ENCODE results near the gene CD207. TPM values are rescaled to one million over a fixed set of nuclear protein-coding genes. Genes with fewer than 3 reads are reported as not detected.
"Not testable (repeated sequence)": the region's sequence is repeated elsewhere in the genome, so short reads cannot be mapped to it uniquely, and the experiment has no call there.

CD207 gene
- total RNA-seq, 1 donor from 2014 or later, result 0.52 TPM

DNA sequence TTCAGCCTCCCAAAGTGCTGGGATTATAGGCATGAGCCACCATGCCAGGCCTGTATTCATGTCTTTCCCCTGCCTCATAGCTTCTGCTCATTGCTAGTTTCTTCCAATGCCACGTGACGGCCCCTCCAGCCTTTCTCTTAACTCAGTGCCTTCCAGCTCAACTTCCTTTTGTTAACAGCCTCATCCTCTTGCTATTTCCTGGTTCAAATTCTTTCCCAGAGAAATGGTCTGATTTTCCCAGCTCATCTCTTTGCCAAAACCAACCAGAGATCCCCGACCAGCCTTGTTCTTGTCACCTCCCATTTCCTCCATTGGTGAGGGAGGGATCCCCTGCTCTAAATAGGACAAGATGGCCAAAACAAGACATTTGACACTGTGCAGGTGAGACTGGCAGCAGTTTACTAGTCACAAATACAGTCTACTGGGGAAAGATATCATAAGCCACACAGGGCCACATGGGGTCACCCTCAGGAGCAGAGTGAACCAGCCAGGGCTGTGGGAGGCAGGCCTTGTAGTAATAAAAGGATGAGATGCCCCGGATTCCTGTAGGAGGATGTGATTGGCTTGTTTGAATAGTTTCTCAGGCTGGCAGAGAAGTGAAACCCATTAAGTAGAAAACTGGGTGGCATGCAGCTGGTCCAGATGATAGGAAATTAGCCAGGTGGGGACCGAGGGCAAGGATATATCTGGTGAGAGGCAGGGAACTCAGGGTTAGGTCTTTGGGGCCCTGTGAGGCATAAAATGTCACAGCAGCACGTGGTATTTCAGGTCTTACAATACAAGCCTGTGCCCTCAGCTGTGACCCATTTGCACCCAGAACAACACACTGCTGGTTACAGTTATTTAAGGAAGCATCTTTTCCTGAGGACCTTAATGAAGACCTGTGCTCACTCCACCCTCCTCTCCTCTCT is 6.4 kb downstream of the CD207 start:
- DNase-seq (ENCODE audit: low spot score), result no peak

DNA sequence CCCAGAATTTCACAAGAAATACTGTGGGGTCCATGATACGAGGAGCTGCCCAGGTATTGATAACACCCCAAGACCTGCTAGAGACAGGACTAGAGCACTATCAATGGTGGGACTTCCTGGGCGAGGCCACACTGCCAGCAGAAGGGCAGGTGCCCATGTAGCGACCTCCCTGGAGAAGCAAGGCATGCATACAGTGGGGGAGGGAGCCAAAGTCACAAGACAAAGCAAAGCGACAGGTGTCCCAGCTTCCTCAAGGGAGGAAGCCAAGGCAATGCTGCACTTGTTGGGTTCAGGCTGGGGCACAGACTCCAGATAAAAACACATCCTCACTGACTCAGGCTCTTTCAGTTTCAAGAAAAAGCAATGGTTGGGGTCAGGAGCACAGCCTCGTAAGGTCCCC is 7.5 kb downstream of the CD207 start:
- no peak for DNase-seq (ENCODE audit: low spot score)

GRCh38 chr2:70827388-70827787 is 8.2 kb downstream of the CD207 start:
- DNase-seq (ENCODE audit: low spot score), result no peak

- DNase-seq (ENCODE audit: low spot score), result no peak
These were observed 8.8 kb downstream of the CD207 start for GRCh38 chr2:70826696-70827350.

DNA sequence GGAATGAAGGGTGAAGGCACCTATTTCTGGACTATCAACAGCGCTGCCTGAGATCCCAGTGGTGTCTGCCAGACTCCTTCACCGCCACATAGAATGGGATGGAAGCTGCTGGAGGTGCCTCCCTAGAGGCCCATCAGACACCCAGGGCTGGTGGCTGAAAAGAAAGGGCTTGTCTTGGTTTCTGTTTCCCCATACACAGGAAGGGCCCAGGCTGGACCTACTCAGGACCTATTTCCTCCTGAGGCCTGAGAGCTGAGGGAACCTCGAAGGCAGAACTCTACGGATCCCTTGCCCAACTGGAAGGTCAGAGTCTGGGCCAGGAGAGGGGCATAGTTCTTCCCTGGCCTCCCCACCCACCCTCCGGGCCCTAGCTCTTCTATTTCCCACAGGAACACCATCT is 12.4 kb downstream of the CD207 start:
- DNase-seq (ENCODE audit: low spot score), result no peak

DNA sequence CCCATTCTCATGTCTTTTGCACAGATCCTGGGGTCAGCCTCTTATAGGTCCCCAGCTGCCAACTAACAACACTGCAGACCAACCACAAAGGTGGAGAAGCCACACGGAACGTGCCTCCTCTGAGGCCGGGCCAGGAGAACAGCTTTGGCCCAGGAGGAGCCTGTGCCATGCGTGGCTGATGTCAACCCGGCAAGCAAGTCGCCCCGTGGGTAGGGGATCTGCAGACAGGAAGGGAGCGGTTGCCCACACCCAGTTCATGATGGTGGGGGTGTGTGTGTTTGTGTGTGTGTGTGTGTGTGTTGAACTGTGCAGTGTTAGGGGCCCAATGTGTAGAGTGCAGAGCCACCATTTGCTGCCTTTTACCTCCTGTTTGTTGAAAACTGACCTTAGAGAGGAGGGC is 12.8 kb downstream of the CD207 start:
- no peak for DNase-seq (ENCODE audit: low spot score)

DNA sequence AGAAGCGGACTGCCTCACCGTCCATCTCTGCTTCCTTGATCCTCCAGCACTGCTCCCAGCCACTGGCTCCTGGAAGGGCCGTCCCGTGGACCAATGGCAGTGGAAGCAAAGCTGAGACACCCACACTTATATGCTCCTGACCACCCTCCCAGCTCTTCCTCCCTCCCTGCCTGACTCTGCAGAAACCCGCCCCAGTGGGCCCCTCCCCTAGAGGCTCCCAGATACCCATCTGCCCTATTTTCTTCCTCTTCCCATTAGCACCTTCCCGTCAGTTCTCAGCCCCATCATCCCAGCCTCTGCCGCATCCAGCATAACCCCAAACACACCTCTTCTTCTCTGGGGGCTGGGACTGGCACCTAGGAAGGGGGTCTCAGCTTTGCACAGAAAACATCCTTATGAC is 15.1 kb downstream of the CD207 start, which contains the start of gene CLEC4F:
TSS of gene CLEC4F (minus strand) at position 101 of the 400 bp plus-strand sequence. CDS start at position 25, 76 bp downstream.
- DNase-seq (ENCODE audit: low spot score), result no peak

DNA sequence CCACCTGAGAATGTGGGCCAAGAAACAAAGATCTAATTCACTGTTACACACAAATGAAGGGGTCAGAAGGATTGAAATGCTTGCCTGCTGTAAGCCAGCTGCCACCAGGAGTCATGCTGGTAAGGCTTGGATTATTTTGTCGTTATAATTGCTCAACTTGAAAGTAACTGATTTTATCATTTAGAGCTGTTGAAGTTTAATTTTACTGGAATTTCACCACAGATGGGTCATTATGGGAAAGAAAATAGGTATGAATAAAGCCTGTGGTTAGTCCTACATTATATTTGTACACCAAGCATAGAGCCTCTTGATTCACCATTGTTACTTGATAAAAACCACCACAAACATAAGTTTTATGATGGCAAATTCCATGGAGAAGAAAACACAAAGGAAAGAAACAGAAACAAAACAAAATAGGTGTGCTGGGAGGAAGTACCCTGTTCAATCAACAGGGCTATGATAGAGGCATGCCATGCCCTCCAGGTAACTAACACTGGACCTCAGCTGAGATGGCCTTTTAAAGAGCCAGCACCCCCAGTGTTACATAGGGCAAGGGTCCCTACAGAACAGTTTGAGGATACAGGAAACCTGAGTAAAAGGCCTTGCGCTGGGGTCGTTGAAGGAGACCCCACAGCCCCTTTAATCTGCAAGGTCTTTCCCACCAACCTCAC is 18.2 kb downstream of the CD207 start:
- no peak for DNase-seq (ENCODE audit: low spot score)

- no peak for DNase-seq (ENCODE audit: low spot score)
These were observed 18.9 kb downstream of the CD207 start for GRCh38 chr2:70816726-70817125.

DNA sequence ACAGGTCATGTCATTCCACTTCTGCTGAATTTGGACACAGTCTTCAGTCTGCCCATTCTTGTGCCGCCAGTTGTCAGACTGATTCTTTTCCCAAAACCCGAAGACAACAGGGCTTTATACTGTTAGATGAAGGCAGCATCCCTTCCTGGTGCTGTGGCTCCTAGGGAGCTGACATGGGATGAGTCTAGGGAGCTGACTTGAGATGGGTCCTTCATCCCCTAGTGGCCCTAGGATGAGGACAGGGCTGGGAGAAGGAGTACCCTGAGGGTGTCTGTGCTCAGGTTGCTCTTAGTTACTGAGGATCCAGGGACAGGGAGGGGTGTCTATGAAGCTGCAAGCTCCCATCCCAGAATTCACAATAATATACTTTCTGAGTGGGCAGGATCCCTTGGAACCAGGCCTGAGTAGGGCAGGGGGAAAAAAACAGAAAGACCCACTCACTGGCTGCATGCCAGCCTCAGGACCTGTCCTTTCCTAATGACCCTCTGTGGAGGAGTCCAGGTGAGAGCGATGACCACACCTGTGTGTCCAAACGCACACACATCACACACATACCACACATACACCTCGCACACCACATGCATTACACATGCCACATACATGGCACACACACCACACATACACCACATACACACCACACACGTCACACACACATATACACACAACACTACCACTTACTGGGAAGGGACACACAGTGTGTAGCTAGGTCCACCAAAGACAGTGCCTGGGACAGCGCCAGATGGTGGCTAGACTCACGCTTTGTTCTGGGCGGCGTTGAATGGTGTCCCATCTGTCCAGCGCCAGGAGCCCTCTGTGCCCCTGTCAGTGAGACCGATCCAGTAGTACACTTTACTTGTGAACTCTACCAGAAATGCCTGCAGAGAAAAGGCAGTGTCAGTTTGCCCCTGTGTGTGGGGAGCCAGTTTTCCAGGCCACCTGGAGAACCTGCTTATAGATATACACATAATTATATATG is 26.3 kb downstream of the CD207 start:
- DNase-seq (ENCODE audit: low spot score), result no peak

DNA sequence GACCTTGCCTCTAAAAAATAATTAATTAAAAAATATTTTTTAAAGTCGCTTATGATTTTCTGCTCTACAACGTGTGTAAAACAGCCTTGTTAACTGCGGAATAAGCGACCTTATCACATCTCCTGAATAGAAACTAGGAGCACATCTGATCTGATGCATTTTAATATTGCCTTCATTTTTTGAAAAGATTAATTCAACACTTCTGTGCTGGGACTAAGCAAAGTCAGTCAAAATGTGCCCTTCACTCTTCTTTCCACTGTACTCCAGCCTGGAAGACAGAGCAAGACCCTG is 27.8 kb downstream of the CD207 start:
- DNase-seq (ENCODE audit: low spot score), result no peak

DNA sequence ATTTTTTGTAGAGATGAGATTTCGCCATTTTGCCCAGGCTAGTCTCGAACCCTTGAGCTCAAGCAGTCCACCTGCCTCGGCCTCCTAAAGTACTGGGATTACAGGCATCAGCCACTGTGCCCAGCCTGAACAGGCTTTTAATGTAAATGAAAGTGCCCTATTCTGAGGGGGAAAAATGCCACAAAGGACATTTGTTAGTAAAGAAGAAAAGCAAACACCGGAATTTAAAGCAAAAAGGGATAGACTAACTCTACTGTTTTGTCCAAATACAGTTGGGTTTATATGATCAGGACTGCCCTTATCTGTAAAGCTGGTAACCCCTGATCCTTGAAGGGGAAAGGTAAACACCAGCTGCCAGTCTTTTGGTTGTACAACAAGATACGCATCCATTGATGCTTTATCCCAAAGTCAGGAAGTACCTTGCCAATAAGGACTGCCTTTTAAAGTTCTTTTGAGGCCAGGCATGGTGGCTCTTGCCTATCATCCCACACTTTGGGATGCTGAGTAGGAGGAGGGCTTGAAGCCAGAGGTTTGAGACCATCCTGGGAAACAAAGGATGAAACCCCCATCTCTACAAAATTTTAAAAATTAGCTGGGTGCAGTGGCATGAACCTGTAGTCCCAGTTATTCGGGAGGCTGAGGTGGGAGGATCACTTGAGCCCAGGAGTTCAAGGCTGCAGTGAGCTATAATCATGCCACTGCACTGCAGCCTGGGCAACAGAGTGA is 28.4 kb downstream of the CD207 start:
- DNase-seq (ENCODE audit: low spot score), result no peak

DNA sequence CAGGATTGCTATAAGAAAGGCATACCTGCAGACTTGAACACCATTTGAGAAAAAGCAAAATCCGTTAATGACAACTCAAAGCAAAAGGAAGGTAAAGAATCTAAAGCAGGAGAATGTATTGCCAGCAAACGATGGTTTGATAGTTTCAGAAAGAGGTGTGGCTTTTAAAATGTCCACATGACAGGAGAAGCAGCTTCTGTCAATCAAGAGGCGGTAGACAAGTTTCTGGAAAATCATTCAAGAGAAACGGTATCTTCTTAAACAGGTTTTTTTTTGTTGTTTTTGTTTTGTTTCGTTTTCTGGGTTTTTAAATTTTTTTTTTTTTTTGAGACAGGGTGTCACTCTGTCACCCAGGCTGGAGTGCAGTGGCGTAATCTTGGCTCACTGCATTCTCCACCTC is 29.0 kb downstream of the CD207 start:
- DNase-seq (ENCODE audit: low spot score), result no peak

DNA sequence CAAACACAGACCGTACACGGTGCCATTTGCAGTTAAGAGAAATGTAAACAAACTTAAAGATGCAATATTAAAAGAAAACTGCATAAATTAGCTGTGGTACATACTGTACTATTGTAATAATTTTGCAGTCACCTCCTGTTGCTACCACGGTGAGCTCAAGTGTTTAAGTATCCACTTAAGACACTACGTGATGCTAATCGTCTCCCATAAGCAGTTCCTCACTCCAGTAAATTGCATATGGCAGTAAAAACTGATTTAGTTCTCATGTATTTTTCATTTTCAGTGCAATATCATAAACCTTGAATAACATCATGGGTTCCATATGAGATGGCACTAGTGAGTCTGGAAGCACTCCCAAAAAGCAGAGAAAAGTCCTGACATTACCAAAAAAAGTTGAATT is 29.6 kb downstream of the CD207 start:
- DNase-seq (ENCODE audit: low spot score), result no peak

DNA sequence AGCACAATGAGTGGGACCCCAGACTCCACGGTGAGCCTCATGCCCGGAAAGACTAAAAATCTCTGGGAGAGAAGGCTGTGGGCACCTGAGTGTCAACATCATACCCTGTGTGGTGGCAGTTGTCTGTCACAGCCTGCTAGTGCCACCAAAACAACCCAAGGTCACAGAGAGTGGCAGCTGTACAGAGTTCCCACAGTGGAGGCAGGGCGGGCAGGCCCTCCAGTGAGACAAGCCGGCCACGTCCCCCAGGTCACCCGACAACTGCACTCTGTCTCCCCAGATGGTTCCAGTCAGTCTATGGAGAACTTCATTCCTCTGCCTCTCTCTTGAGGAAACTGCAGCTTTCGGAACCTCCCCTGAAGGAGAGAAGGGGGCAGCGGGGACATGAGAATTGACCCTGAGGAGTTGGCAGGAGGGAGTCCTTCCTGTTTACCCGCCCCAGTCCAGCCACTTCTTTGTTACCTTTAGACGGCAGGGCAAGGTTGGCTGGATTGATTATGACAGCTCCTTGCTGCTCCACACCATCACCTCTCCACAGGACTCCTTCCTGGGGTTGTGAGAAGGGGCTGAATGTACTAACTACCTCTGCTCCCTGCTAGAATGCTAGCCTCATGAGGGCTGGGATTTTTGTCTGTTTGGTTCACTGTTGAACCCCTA is 33.9 kb downstream of the CD207 start:
- no peak for DNase-seq (ENCODE audit: low spot score)

DNA sequence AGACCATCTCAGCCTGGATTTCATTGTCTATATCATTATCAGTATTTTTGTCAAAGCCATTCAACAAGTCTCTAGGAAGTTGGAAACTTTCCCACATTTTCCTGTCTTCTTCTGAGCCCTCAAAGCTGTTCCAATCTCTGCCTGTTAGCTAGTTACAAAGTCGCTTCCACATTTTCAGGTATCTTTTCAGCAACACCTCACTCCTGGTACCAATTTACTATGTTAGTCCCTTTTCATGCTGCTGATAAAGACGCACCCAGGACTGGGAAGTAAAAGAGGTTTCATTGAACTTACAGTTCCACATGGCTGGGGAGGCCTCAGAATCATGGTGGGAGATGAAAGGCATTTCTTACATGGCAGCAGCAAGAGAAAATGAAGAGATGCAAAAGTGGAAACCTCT is 35.9 kb downstream of the CD207 start:
- no peak for DNase-seq (ENCODE audit: low spot score)

- DNase-seq (ENCODE audit: low spot score), result not testable (repeated sequence)
These were observed 37.6 kb downstream of the CD207 start for GRCh38 chr2:70797996-70798395.

DNA sequence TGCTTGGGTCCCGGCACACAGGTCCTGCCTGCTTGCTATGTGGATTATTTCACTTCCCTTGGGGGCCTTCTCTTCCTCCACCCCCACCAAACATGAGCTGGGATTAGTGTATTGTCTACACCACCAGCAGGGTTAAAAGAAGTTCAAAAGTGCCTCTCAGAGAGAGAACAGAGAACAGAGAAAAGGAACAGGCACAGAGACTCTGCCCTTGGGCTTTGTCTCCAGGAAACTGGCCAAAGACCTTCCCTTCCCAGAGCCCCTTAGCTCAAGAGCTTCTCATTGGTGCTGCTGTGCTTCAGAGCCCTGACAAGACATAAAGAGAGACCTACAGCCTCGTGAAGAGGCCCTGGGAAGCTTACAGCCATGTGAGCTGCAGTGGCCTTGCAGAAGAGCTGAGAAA is 38.1 kb downstream of the CD207 start:
- no peak for DNase-seq (ENCODE audit: low spot score)

DNA sequence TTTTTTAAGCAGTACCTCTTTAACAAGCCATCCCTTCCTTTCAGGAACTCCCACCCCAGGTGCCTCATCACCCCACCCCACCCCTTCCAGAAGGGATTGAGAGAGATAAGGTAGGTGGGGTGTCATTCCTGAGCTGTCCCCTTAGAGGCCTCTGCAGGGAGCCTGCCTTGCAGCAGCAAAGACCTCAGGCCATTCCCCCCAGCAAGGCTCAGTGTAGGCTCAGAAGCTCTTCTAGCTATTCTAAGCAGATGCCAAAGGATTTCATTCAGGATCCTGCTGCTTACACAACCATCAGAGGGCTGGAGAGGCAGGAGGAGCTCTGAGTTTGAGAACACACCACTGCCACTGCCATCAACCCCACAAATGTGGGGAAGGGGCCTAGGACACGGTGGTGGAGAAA is 39.4 kb downstream of the CD207 start:
- DNase-seq (ENCODE audit: low spot score), result no peak

All from mucosa of gallbladder (tissue), 1 donor.